RWPE1 (cell line): Measurements from ENCODE around the gene SEC11A.

Source experiments
- CTCF ChIA-PET: fragments of 350-600 bp; sonication (Branson Sonifier 250); formaldehyde crosslinking; extraction: SDS; loops from one replicate; lab custom pipeline; 2021; lab: Yijun Ruan, JAX
- POLR2A ChIA-PET: fragments of 400-600 bp; formaldehyde crosslinking; extraction: SDS; loops from one replicate; lab custom pipeline; 2020; ENCODE audit warnings: antibody characterized with exemption; ENCODE audit not compliant: low non-redundant PET; lab: Yijun Ruan, JAX
- DNase-seq: peaks from one replicate; pipeline ENCODE4 v3.0.0; 2012; ENCODE audit warnings: low spot score
- H3K27ac ChIP-seq: fragments of 450-650 bp; 2 replicates; pipeline ENCODE4 v1.5.1; 2017
- CTCF ChIP-seq: fragments of 450-650 bp; conservative IDR thresholded peaks from 2 replicates; pipeline ENCODE4 v1.5.1; 2017; ENCODE audit warnings: low read depth, mild to moderate bottlenecking

Gene SEC11A

GRCh38 chr15:84669726-84670125 is 46.2 kb downstream of the SEC11A start:
- POLR2A ChIA-PET: no interaction called here
- H3K27ac ChIP-seq: no peak overlapping the region
- CTCF ChIA-PET: interaction anchor here (0.6 to 0.7 kb wide), 2 partner anchors 17 to 70 kb away, joined by 3 to 6 read pairs; no protein-coding TSS in a partner anchor
- no peak for DNase-seq
- TF ChIP-seq CTCF: no peak

- POLR2A ChIA-PET: no interaction called here
- CTCF ChIA-PET: interaction anchor here (0.6 kb wide), 1 partner anchor 259 kb away, joined by 3 read pairs; no protein-coding TSS in a partner anchor
- no peak for TF ChIP-seq CTCF
- DNase-seq: no peak
- no peak overlapping the region for H3K27ac ChIP-seq
Observed at GRCh38 chr15:84668221-84668982, 47.5 kb downstream of the SEC11A start.

GRCh38 chr15:84666373-84666772 is 49.6 kb downstream of the SEC11A start:
- no peak for DNase-seq
- POLR2A ChIA-PET: no interaction called here
- CTCF ChIA-PET: no interaction called here
- TF ChIP-seq CTCF: no peak
- H3K27ac ChIP-seq: no peak overlapping the region

- CTCF ChIA-PET: interaction anchor here (0.7 kb wide), 1 partner anchor 517 kb away, joined by 4 read pairs; no protein-coding TSS in a partner anchor
- no peak for TF ChIP-seq CTCF
- DNase-seq: no peak
- H3K27ac ChIP-seq: no peak overlapping the region
- POLR2A ChIA-PET: no interaction called here
Observed at GRCh38 chr15:84661001-84661400, 54.9 kb downstream of the SEC11A start.

GRCh38 chr15:84659904-84660781 is 55.8 kb downstream of the SEC11A start:
- 0 out of 2 replicates have a peak overlapping the region, but pooled peaks have one; percentile 6 for H3K27ac ChIP-seq
- ChIA-PET CTCF (interaction anchor here (0.6 to 1.3 kb wide), 4 partner anchors 11 to 268 kb away, joined by 3 to 5 read pairs (median 4); no protein-coding TSS in a partner anchor), POLR2A (no interaction called here)
- no peak for TF ChIP-seq CTCF
- no peak for DNase-seq

GRCh38 chr15:84658788-84659411 is 57.0 kb downstream of the SEC11A start:
- peak overlapping the region; percentile 77 for H3K27ac ChIP-seq
- no peak for DNase-seq
- ChIA-PET CTCF (interaction anchor here (0.6 to 1.3 kb wide), 8 partner anchors 10 to 1097 kb away, joined by 3 to 6 read pairs (median 4); no protein-coding TSS in a partner anchor), POLR2A (no interaction called here)
- TF ChIP-seq CTCF: no peak
